HepG2 (cell line): ENCODE data around the gene NPB. TPM values are rescaled to one million over a fixed set of nuclear protein-coding genes. Genes with fewer than 3 reads are reported as not detected.
A peak's percentile ranks its signal among the peaks of the same experiment; 100 is the strongest.

Experiments used
- AHR ChIP-seq: IDR thresholded peaks from 2 replicates; pipeline ENCODE4 v1.6.1; 2018; ENCODE audit warnings: missing genetic modification reagents, missing compliant biosample characterization
- BATF2 ChIP-seq: sonication (generic); formaldehyde crosslinking; IDR thresholded peaks from 2 replicates; pipeline ENCODE4 v1.8.0; 2022; ENCODE audit warnings: mild to moderate bottlenecking, missing genetic modification reagents, moderate library complexity
- GATA4 ChIP-seq: sonication (generic); IDR thresholded peaks from 2 replicates; pipeline ENCODE4 v1.6.1; 2016; ENCODE audit warnings: antibody characterized with exemption, low read depth, borderline replicate concordance
- GMEB2 ChIP-seq: IDR thresholded peaks from 2 replicates; pipeline ENCODE4 v1.6.1; 2016; ENCODE audit warnings: missing biosample characterization, missing genetic modification reagents, low read depth
- HIVEP1 ChIP-seq: sonication (generic); formaldehyde crosslinking; IDR thresholded peaks from 2 replicates; pipeline ENCODE4 v1.4.0; 2020; ENCODE audit warnings: mild to moderate bottlenecking, missing genetic modification reagents
- KDM2A ChIP-seq: sonication (generic); formaldehyde crosslinking; IDR thresholded peaks from 2 replicates; pipeline ENCODE4 v1.4.0; 2020; ENCODE audit warnings: low read depth, missing genetic modification reagents, borderline replicate concordance
- PATZ1 ChIP-seq: sonication (generic); formaldehyde crosslinking; IDR thresholded peaks from 2 replicates; pipeline ENCODE4 v1.4.0; 2020; ENCODE audit warnings: missing genetic modification reagents
- SP4 ChIP-seq: sonication (generic); formaldehyde crosslinking; IDR thresholded peaks from 2 replicates; pipeline ENCODE4 v1.8.1; 2023; ENCODE audit warnings: mild to moderate bottlenecking, missing genetic modification reagents
- WIZ ChIP-seq: sonication (generic); formaldehyde crosslinking; IDR thresholded peaks from 2 replicates; pipeline ENCODE4 v1.5.1; 2020; ENCODE audit warnings: mild to moderate bottlenecking, missing genetic modification reagents
- ZBED4 ChIP-seq: sonication (generic); formaldehyde crosslinking; IDR thresholded peaks from 2 replicates; pipeline ENCODE4 v1.4.0; 2020; ENCODE audit warnings: missing genetic modification reagents, borderline replicate concordance
- ZBTB14 ChIP-seq: sonication (generic); formaldehyde crosslinking; IDR thresholded peaks from 2 replicates; pipeline ENCODE4 v1.4.0; 2020; ENCODE audit warnings: missing genetic modification reagents
- ZNF124 ChIP-seq: sonication (generic); formaldehyde crosslinking; IDR thresholded peaks from 2 replicates; pipeline ENCODE4 v1.4.0; 2020; ENCODE audit warnings: missing genetic modification reagents
- ZNF18 ChIP-seq: sonication (generic); formaldehyde crosslinking; IDR thresholded peaks from 2 replicates; pipeline ENCODE4 v1.8.0; 2022; ENCODE audit warnings: mild to moderate bottlenecking, missing genetic modification reagents; ENCODE audit not compliant: insufficient replicate concordance
- ZNF274 ChIP-seq: sonication (generic); formaldehyde crosslinking; IDR thresholded peaks from 2 replicates; pipeline ENCODE4 v1.5.1; 2020; ENCODE audit warnings: mild to moderate bottlenecking, missing genetic modification reagents
- ZNF713 ChIP-seq: sonication (generic); formaldehyde crosslinking; IDR thresholded peaks from 2 replicates; pipeline ENCODE4 v1.4.0; 2020; ENCODE audit warnings: mild to moderate bottlenecking, missing genetic modification reagents
- ZNF816 ChIP-seq: sonication (generic); formaldehyde crosslinking; IDR thresholded peaks from 2 replicates; pipeline ENCODE4 v1.8.0; 2022; ENCODE audit warnings: missing genetic modification reagents, mild to moderate bottlenecking, borderline replicate concordance
- polyA plus RNA-seq, 8 experiments: library from polyadenylated mRNA; depleted of rRNA in 3 of 8; stranded (reverse) in 7 of 8; unstranded in 1 of 8; fragments of >200 nt; fragmentation: Illumina TruSeq in 4 of 8; extraction: Trizol in 4 of 8; gene quantifications; 2 replicates each; pipeline versions ENCODE4 v1.2.1 to v1.2.3, GENCODE V29; 2011 to 2016; ENCODE audit warnings: low read depth in 4 of 8, missing spikeins in 1 of 8, mixed read lengths in 1 of 8; ENCODE audit not compliant: insufficient read depth in 1 of 8
- total RNA-seq, 5 experiments: library from RNA; depleted of rRNA; stranded (reverse); fragments of >200 nt; fragmentation: Illumina TruSeq; extraction: Trizol; gene quantifications; 2 replicates each; pipeline ENCODE4 v1.2.3, GENCODE V29; 2016; ENCODE audit warnings: low read depth in 1 of 5

The NPB gene
- total and polyA plus RNA-seq, 2 of the 13 experiments (the other 11 are each of a cell fraction or from before 2014, with no cell fraction given): 0.11 to 0.93 TPM

- TF ChIP-seq GMEB2 (no peak), PATZ1 (CRISPR knock-in tag) (peak; percentile 74), ZBTB14 (peak; percentile 23; the same call in 1 of the 2 replicates), GATA4 (no peak), WIZ (CRISPR knock-in tag) (peak; percentile 45; the same call in 1 of the 2 replicates), SP4 (CRISPR knock-in tag) (no peak), BATF2 (CRISPR knock-in tag) (peak; percentile 85), ZNF274 (peak; percentile 66; the same call in 1 of the 2 replicates), ZNF18 (no peak), ZBED4 (CRISPR knock-in tag) (no peak), ZNF816 (CRISPR knock-in tag) (no peak), AHR (CRISPR knock-in tag) (no peak), ZNF124 (CRISPR knock-in tag) (no peak), HIVEP1 (CRISPR knock-in tag) (peak; percentile 76; the same call in 1 of the 2 replicates), ZNF713 (CRISPR knock-in tag) (no peak), KDM2A (CRISPR knock-in tag) (peak; percentile 90)
Observed at GRCh38 chr17:81869221-81870130, 32.6 kb upstream of the NPB start (continued).
